ENCODE measurements around the gene SLC30A3.

DNA sequence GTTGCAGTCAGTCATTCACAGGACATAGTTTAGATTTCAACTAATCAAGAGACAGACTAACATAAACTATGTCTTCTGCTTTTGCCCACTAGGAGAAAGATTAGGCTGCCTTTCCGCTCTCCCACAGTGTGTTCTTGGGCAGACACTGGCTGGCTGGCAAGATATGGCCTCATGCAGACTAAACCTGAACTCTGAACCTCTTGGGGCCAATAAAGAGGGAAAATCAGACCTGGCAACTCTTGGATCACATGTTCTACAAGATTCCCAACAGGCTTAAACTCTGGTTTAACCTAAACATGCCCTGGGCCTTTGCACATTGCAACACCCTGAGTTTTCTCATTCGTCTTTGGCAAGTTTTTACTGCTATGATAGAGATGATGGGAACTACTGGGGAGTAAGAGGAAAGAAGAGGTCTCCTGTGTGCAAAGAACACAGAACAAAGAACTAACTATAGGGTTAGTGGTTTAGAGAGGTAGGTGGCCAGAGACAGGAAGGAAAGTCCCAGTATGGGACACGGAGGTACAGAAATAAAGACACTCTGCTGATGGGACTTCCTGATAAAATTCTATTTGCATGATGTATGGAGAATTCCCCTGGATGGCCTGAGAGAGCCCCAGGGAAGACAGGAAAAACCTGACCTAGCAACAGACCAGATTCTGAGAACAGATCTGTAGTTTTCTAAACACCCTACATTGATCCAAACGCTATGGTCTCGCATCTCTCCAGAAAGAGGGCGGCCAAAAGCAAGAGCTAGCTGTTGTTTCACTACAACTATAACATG lies 53.0 kb downstream of the SLC30A3 start:
- TF ChIP-seq ZNF724P (CRISPR knock-in tag; IDR thresholded peaks at IDR 0.05; ENCODE audit: borderline replicate concordance) (no peak), HMG20A (CRISPR knock-in tag; IDR thresholded peaks at IDR 0.05; ENCODE audit: borderline replicate concordance) (peak; percentile 57; the same call in 1 of the 2 replicates), ZNF713 (CRISPR knock-in tag; IDR thresholded peaks at IDR 0.05) (no peak), NFATC3 (CRISPR knock-in tag; IDR thresholded peaks at IDR 0.05) (no peak)
